HepG2 (cell line): ENCODE results near the gene LIME1. TPM values are rescaled to one million over a fixed set of nuclear protein-coding genes. Genes with fewer than 3 reads are reported as not detected.

Source experiments
- AHR ChIP-seq: IDR thresholded peaks from 2 replicates; pipeline ENCODE4 v1.6.1; 2018; ENCODE audit warnings: missing genetic modification reagents, missing compliant biosample characterization
- ARID2 ChIP-seq: sonication (generic); formaldehyde crosslinking; IDR thresholded peaks from 2 replicates; pipeline ENCODE4 v1.8.1; 2022; ENCODE audit warnings: mild to moderate bottlenecking, missing genetic modification reagents, borderline replicate concordance
- BORCS8-MEF2B ChIP-seq: sonication (generic); formaldehyde crosslinking; IDR thresholded peaks from 2 replicates; pipeline ENCODE4 v1.8.0; 2022; ENCODE audit warnings: mild to moderate bottlenecking, missing genetic modification reagents
- FIP1L1 ChIP-seq: fragments of 200-400 bp; formaldehyde crosslinking; IDR thresholded peaks from 2 replicates; pipeline ENCODE4 v1.6.1; 2018; ENCODE audit warnings: low read depth, mild to moderate bottlenecking, low read length, moderate library complexity, borderline replicate concordance; ENCODE audit not compliant: insufficient read depth
- HNF4A ChIP-seq: sonication (generic); formaldehyde crosslinking; IDR thresholded peaks from 2 replicates; pipeline ENCODE4 v1.4.0; 2020; ENCODE audit warnings: missing genetic modification reagents
- MED1 ChIP-seq: sonication (generic); formaldehyde crosslinking; IDR thresholded peaks from 2 replicates; pipeline ENCODE4 v1.4.0; 2020; ENCODE audit warnings: missing genetic modification reagents
- MZF1 ChIP-seq: sonication (generic); formaldehyde crosslinking; IDR thresholded peaks from 2 replicates; pipeline ENCODE4 v1.8.1; 2023; ENCODE audit warnings: mild to moderate bottlenecking, missing genetic modification reagents, borderline replicate concordance
- NFYB ChIP-seq: sonication (generic); formaldehyde crosslinking; IDR thresholded peaks from 2 replicates; pipeline ENCODE4 v1.4.0; 2020; ENCODE audit warnings: missing genetic modification reagents
- NRL ChIP-seq: sonication (generic); formaldehyde crosslinking; IDR thresholded peaks from 2 replicates; pipeline ENCODE4 v1.5.0; 2020; ENCODE audit warnings: missing genetic modification reagents, mild to moderate bottlenecking, moderate library complexity, borderline replicate concordance
- PATZ1 ChIP-seq: sonication (generic); formaldehyde crosslinking; IDR thresholded peaks from 2 replicates; pipeline ENCODE4 v1.4.0; 2020; ENCODE audit warnings: missing genetic modification reagents
- PBX3 ChIP-seq: sonication (generic); formaldehyde crosslinking; IDR thresholded peaks from 2 replicates; pipeline ENCODE4 v1.8.1; 2023; ENCODE audit warnings: missing genetic modification reagents, inconsistent platforms, borderline replicate concordance
- POLR2AphosphoS5 ChIP-seq: IDR thresholded peaks from 2 replicates; pipeline ENCODE4 v1.6.1; 2012; ENCODE audit warnings: low read depth, low read length
- RBFOX2 ChIP-seq: fragments of 200-400 bp; formaldehyde crosslinking; IDR thresholded peaks from 2 replicates; pipeline ENCODE4 v1.6.1; 2017; ENCODE audit warnings: low read depth, mild to moderate bottlenecking, low read length
- SIN3B ChIP-seq: fragments of 150-350 bp; IDR thresholded peaks from 2 replicates; pipeline ENCODE4 v1.6.1; 2014; ENCODE audit warnings: low read length
- SMAD9 ChIP-seq: sonication (generic); formaldehyde crosslinking; IDR thresholded peaks from 2 replicates; pipeline ENCODE4 v1.5.1; 2020; ENCODE audit warnings: mild to moderate bottlenecking, missing genetic modification reagents
- SMARCC2 ChIP-seq: fragments of 450-650 bp; IDR thresholded peaks from 2 replicates; pipeline ENCODE4 v1.6.1; 2017; ENCODE audit warnings: antibody characterized with exemption, mild to moderate bottlenecking
- U2AF2 ChIP-seq: fragments of 200-400 bp; formaldehyde crosslinking; IDR thresholded peaks from 2 replicates; pipeline ENCODE4 v1.6.1; 2017; ENCODE audit warnings: low read depth, mild to moderate bottlenecking, low read length
- ZBTB7A ChIP-seq: sonication (generic); formaldehyde crosslinking; IDR thresholded peaks from 2 replicates; pipeline ENCODE4 v1.8.0; 2022; ENCODE audit warnings: mild to moderate bottlenecking, missing genetic modification reagents
- ZFP62 ChIP-seq: sonication (generic); formaldehyde crosslinking; IDR thresholded peaks from 2 replicates; pipeline ENCODE4 v1.4.0; 2020; ENCODE audit warnings: missing genetic modification reagents
- ZNF503 ChIP-seq: sonication (generic); formaldehyde crosslinking; IDR thresholded peaks from 2 replicates; pipeline ENCODE4 v1.4.0; 2020; ENCODE audit warnings: missing genetic modification reagents
- ZNF550 ChIP-seq: sonication (generic); formaldehyde crosslinking; IDR thresholded peaks from 2 replicates; pipeline ENCODE4 v1.4.0; 2020; ENCODE audit warnings: mild to moderate bottlenecking, missing genetic modification reagents, borderline replicate concordance
- polyA plus RNA-seq, 8 experiments: library from polyadenylated mRNA; depleted of rRNA in 3 of 8; stranded (reverse) in 7 of 8; unstranded in 1 of 8; fragments of >200 nt; fragmentation: Illumina TruSeq in 4 of 8; extraction: Trizol in 4 of 8; gene quantifications; 2 replicates each; pipeline versions ENCODE4 v1.2.1 to v1.2.3, GENCODE V29; 2011 to 2016; ENCODE audit warnings: low read depth in 4 of 8, missing spikeins in 1 of 8, mixed read lengths in 1 of 8; ENCODE audit not compliant: insufficient read depth in 1 of 8
- total RNA-seq, 5 experiments: library from RNA; depleted of rRNA; stranded (reverse); fragments of >200 nt; fragmentation: Illumina TruSeq; extraction: Trizol; gene quantifications; 2 replicates each; pipeline ENCODE4 v1.2.3, GENCODE V29; 2016; ENCODE audit warnings: low read depth in 1 of 5
- TF ChIP-seq, protein P1 (sequence below): sonication (generic); formaldehyde crosslinking; IDR thresholded peaks from 2 replicates; pipeline ENCODE4 v1.5.1; 2020; ENCODE audit warnings: missing genetic modification reagents, mild to moderate bottlenecking, borderline replicate concordance

LIME1 gene
- total and polyA plus RNA-seq, 2 of the 13 experiments (the other 11 are each of a cell fraction or from before 2014, with no cell fraction given) = 13.0 to 61.5 TPM

GRCh38 chr20:63703471-63703975 lies 32.9 kb upstream of the LIME1 start (continued):
- TF ChIP-seq SMAD9 = no peak
- TF ChIP-seq U2AF2 = no peak
- no peak for TF ChIP-seq FIP1L1
- no peak for TF ChIP-seq ZFP62 (CRISPR knock-in tag)
- no peak for TF ChIP-seq ZNF503 (CRISPR knock-in tag)
- no peak for TF ChIP-seq SMARCC2
- 0 out of 2 replicates have a peak, but pooled peaks have one; percentile 44 for TF ChIP-seq ARID2 (CRISPR knock-in tag)
- no peak for TF ChIP-seq PATZ1 (CRISPR knock-in tag)
- TF ChIP-seq MED1 (CRISPR knock-in tag) = no peak
- TF ChIP-seq, protein P1, sequence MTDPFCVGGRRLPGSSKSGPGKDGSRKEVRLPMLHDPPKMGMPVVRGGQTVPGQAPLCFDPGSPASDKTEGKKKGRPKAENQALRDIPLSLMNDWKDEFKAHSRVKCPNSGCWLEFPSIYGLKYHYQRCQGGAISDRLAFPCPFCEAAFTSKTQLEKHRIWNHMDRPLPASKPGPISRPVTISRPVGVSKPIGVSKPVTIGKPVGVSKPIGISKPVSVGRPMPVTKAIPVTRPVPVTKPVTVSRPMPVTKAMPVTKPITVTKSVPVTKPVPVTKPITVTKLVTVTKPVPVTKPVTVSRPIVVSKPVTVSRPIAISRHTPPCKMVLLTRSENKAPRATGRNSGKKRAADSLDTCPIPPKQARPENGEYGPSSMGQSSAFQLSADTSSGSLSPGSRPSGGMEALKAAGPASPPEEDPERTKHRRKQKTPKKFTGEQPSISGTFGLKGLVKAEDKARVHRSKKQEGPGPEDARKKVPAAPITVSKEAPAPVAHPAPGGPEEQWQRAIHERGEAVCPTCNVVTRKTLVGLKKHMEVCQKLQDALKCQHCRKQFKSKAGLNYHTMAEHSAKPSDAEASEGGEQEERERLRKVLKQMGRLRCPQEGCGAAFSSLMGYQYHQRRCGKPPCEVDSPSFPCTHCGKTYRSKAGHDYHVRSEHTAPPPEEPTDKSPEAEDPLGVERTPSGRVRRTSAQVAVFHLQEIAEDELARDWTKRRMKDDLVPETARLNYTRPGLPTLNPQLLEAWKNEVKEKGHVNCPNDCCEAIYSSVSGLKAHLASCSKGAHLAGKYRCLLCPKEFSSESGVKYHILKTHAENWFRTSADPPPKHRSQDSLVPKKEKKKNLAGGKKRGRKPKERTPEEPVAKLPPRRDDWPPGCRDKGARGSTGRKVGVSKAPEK (CRISPR knock-in tag) = 0 out of 2 replicates have a peak, but pooled peaks have one; percentile 20
- TF ChIP-seq ZNF550 (CRISPR knock-in tag) = no peak
- no peak for TF ChIP-seq SIN3B
- peak; percentile 66; the same call in 1 of the 2 replicates for TF ChIP-seq NRL (CRISPR knock-in tag)
- 0 out of 2 replicates have a peak, but pooled peaks have one; percentile 1 for TF ChIP-seq POLR2AphosphoS5
- TF ChIP-seq ZBTB7A (CRISPR knock-in tag) = 0 out of 2 replicates have a peak, but pooled peaks have one; percentile 40
- TF ChIP-seq BORCS8-MEF2B (CRISPR knock-in tag) = no peak
- no peak for TF ChIP-seq PBX3 (CRISPR knock-in tag)
- no peak for TF ChIP-seq AHR (CRISPR knock-in tag)
- TF ChIP-seq MZF1 (CRISPR knock-in tag) = no peak
- no peak for TF ChIP-seq HNF4A (CRISPR knock-in tag)
- TF ChIP-seq NFYB (CRISPR knock-in tag) = no peak
- peak; percentile 90 for TF ChIP-seq RBFOX2
